ENCODE data around the gene CKS1B.

CKS1B gene

DNA sequence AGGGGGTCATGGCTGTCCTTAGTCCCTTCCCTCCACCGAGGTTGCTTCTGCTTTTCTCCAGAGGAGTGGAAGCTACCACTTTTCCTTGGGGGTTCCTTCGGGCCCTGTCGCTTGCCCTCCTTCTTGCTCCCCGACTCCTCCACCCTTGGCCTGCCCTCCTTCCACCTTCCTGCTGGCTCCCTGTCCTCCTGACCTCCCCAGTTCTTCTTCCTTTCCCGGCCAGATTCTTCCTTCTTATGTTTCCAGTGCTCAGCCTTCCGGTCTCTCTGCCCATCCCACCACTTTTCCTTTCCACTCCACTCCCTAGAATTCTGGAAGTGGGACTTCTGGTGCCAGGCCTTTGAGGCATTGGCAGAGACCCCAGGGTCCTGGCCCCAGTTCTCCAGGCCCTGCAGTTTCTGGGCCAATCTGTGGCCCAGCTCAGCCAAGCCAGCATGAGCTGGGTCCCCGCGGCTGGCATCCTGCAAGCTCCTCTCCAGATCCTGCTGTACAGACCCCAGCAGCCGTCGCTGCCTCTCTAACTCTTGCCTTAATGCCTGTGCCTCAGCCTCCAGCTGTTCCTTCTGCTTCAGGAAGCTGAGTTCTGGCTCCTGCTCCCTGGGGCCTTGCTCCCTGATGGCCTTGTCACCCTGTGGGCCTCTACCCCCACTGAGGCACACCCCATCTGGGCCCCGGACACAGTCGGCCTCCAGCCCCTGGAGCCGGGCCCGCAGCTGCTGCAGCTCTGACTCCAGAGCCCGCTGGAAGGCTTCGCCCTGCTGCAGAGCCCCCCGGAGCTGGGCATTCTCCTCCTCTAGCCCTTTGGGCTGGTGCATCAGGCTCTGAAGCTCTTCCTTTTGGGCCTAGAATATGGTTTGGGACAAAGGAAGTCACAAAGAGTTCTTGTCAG, 28.3 kb upstream of the CKS1B start:
- DNase-seq (ENCODE audit: low read depth), result no peak

- DNase-seq (ENCODE audit: low read depth), result no peak
Observed at GRCh38 chr1:154948079-154948478, 26.4 kb upstream of the CKS1B start.

- no peak for DNase-seq (ENCODE audit: low read depth)
Observed at GRCh38 chr1:154951901-154952657, 22.4 kb upstream of the CKS1B start.

DNA sequence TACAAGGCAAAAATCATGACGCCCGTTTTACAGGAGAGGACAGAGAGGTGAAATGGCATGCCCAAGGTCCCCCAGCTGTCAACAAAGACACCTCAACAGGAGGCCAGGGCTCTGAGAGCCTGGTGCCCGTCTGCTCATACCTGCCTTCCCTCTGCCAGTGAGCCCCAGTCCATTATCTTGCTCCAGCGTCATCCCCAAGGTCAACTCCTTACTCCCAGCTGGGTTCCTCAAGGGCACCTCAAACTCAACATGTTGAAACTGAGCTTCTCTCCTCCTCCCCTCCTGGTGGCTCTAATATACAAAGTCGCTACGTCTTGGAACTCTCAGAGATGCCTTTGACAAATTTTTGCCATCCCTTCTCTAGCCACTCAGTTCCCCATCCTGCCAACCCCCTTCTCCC, 21.8 kb upstream of the CKS1B start:
- no peak for DNase-seq (ENCODE audit: low read depth)

DNA sequence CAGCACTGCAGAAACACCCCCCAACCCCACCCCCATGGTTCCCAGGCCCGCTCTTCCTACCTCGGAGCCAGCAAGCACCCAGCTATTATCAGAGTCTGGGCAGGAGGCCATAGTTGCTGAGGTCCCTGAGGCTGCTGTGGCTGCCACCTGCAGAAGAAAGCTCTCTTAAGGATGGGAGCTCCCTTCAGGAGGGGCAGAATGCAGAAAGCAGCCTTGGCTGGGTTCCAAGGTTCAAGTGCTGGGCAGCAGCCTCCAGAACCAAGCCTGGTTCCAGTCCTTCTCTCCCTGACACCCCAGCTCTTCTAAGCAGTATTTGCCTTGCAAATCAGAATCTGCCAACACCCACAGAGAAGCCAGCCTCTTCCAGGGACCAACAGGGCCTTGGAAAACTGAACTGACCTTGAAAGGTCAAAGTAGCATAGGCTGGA, 20.9 kb upstream of the CKS1B start:
- no peak for DNase-seq (ENCODE audit: low read depth)

DNA sequence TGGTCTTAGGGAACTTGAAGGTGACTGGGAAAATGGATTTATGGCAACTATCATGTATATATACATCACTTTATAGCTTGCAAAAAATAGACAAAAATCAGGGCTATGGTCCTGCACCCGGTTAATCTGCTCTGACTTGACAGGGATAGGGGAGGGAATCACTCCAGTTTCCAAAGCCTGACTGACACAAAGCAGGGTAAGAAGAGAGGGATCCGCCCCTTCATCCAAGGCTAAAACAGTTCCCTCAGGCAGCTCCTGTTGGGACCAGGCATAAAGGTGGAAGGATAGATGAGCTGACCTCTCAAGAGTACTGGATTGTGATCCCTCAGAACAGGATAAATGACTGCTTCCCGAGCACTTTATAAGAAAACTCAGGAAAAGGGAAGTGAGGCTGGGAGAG, 19.9 kb upstream of the CKS1B start:
- DNase-seq (ENCODE audit: low read depth), result no peak

GRCh38 chr1:154955039-154955717, 19.3 kb upstream of the CKS1B start:
- peak; percentile 65 for DNase-seq (ENCODE audit: low read depth)

GRCh38 chr1:154955718-154956543, 18.6 kb upstream of the CKS1B start, which contains the start of gene PBXIP1:
Gene PBXIP1 (minus strand): TSS chr1:154956099. CDS start chr1:154953721, 2,378 bp downstream.
- DNase-seq (ENCODE audit: low read depth), result peak; percentile 67

DNA sequence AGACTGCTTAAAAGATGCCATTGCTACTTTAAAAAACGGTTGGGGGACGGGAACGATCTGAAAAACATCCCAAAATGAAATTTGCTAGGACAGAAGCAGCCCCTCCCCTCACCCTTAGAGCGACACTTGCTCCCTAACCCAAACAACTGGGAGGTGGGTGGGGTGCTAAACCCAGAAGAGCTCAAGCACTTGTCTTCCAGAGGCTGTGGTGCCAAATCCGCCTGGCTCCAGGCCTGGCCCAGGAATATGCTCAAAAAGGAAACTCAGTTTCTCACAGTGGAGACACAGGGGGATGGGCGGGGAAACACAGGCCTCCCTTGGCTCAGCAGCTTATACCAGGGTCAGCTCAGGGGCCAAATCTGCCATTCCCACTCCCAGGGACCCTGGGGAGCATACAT, 17.9 kb upstream of the CKS1B start:
- DNase-seq (ENCODE audit: low read depth), result no peak

- no peak for DNase-seq (ENCODE audit: low read depth)
Observed at GRCh38 chr1:154957091-154957657, 17.3 kb upstream of the CKS1B start.

DNA sequence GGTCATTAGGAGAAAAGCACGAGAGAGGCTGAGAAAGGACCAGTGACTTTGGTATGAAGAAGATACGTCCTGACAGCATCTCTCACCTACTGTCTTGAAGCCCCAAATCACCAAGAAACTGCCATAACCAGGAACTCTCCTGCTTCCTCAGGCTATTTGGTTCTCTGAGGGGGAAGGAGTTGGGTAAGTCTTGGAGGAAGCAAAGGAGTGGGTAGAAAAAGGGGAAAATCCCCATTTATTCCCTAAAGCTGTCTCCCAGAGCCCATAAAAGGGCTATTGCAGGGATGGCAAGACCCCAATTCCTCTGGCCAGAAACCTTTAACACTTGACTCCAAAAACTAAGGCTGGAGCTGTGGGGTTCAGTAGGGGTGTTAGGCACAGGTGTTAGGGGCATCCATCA, 16.4 kb upstream of the CKS1B start:
- no peak for DNase-seq (ENCODE audit: low read depth)

DNA sequence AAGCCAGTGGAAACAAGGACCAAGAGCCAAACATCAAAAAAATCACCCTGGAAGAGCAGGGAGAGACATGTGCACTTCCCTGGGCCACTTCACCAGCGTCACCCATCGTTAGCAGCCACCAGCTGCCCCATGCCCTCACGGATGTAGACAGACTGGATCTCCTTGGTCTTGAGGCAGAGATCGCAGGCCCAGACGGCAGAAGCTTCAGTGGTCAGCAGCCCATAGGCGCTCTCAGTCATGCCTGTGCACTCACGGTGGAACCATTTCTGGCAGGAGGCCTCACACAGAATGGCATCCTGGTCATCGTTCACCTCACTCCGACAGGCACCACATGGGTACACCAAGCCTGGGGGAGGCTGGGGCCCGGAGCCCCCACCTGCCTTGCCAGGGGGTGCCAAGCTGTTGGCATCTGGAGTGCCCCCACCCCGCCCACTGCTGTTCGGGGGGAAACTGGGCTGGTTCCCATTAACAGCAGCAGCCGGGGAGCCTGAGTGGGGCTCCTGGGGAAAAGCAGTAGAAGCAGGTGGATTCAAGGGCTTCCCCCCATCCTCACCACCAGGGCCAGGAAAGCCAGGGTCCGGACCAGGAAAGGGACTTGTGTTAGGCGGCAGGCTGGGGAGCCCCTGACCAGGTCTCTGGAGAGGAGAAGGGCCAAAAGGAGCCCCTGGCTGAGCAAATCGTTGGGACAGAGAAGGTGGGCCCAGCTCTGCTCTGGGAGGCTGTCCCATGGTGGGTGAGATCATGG, 15.6 kb upstream of the CKS1B start:
- no peak for DNase-seq (ENCODE audit: low read depth)

GRCh38 chr1:154959426-154959780, 15.1 kb upstream of the CKS1B start:
- no peak for DNase-seq (ENCODE audit: low read depth)

- DNase-seq (ENCODE audit: low read depth), result no peak
Observed at GRCh38 chr1:154960446-154961136, 13.9 kb upstream of the CKS1B start.

DNA sequence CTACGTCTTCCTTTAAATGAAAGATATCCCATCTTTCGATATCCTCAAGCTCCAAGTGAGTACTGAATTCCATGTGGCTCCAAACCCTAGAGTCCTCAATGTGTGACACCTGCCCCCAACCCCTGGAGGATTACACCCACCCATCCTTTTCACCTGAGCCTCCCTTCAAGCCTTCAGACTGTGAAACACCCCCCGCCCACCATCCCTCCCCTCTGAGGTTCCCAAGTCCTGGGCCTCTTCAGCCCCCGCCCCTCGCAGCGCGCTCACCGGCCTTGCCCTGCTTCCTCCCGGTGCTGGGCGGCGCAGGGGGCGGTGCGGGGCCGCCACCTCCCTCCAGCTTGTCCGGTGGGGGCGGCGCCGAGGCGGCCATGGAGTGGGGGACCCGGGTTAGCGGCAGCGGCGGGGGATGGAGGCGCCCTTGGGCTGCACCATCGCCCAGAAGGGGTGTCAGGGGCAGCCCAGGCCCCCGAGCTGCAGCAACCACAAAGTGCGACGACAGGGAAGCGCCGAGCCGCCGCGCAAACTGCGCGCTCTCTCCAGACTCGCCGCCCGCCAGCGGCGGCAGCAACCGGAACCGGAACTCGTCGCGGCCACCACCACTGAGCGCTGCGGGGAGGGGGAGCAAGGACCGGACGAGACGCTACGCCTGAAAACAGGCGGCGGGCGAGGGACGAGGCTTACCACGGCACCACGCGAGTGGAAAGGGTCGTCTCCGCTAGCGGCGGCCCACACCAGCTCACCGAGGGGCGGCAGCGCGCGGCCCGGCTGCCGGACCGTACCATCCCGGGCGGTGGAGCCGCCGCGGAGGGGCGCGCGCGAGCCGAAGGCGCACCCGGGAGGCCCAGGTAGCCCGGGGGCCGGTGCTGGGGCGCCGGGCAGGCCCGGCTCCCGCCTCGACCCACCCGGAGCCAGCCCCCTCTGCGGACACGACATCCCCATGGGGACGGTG, 13.0 kb upstream of the CKS1B start, which contains the start of gene PYGO2:
Gene PYGO2, minus strand, starts transcription at position 576 of the 949 bp plus-strand sequence. Its CDS starts 206 bp downstream, at position 370.
- DNase-seq (ENCODE audit: low read depth), result peak; percentile 70

DNA sequence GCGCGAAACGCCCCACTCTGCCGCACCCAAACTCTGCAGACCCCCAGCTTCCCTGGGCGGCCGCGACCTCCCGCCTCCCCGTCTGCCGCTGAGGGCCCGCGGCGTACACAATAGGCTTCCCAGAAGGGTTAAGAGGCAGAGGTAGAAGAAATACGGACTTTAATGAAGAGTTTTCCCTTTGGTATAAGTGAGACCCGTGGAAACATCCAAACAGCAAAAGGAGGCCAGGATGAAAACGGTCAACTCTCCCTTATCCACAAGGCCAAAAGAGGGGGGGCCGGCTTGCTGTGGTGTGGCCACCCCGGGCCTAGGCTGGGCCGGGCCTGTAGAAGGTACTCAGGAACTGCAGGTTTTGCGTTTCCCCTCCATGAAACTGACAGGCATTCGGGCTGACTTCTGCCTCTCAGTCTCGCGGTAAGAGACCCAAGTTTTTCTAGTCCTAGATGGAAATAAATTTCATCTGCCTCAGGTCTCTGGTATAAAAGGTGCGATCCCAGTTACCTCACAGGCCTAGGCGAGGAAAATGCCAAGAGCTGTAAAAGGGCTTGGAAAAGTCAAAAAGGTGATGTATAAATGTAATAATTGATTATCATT, 12.2 kb upstream of the CKS1B start:
- no peak for DNase-seq (ENCODE audit: low read depth)

DNA sequence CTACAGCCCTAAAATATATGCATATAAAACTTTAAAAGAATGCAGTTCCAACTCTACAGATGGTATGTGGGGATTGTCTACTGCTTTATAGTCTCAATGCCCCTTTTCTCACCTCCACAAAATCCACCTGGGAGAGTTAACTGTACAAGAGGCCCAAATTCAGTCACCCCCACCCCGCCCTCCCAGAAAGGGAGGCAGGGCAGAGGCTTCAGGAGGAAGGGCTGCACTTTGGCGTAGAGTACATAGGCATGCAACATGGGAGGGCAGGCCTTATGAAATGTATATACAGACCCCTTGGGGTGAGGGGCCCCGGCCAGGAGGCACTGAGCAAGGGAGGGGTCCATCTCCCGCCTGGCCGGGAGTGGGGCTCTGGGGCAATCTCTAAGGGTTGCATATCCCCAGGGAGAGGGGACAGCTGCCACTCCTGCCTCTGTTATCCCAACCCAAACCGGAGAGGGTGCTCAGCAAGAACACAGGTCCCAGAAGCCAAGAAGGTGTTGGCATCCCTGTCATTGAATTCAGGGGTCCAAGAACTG, 11.6 kb upstream of the CKS1B start:
- DNase-seq (ENCODE audit: low read depth), result no peak

DNA sequence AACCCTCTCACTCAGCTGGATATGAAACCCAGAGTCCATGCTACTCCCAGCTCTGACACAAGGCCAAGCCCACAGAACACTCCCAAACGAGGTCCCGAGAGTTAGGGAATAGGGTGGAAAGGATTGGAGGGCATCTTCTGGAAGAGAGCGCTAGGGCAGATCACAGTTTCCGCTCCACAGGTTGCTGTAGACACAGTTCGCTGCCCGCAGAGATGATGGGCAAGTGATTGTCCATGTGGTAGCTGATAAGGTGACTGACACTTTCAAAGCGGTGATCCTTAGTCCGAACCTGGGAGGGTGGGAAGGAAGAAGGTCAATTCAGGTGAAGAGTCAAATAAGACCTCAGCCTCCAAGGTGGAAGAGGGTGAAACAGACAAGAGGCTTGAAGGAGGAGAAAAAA, 10.8 kb upstream of the CKS1B start:
- DNase-seq (ENCODE audit: low read depth), result no peak
